WTC11 (cell line): ENCODE data around the gene MRPL34. TPM values are rescaled to one million over a fixed set of nuclear protein-coding genes. Genes with fewer than 3 reads are reported as not detected.

Experiments used
- ATAC-seq: fragments of 200-7000 bp; cut with Tn5 transposase; 2 replicates; pipeline ENCODE4 v1.10.0; 2021; ENCODE audit warnings: mild to moderate bottlenecking, moderate library complexity
- CTCF ChIA-PET: fragments of 300-600 bp; sonication (Branson Sonifier 250); formaldehyde crosslinking; loops from one replicate; lab custom pipeline; 2021; ENCODE audit warnings: antibody characterized with exemption; lab: Charles Lee
- POLR2A ChIA-PET: fragments of 350-600 bp; sonication (Branson Sonifier 250); formaldehyde crosslinking; loops from one replicate; lab custom pipeline; 2021; ENCODE audit warnings: antibody characterized with exemption; lab: Charles Lee
- DNase-seq: peaks from one replicate; pipeline ENCODE4 v3.0.0; 2021; ENCODE audit warnings: low spot score
- H3K27ac Mint-ChIP-seq: 2 replicates; pipeline ENCODE4 v1.8.0; 2021; ENCODE audit warnings: mixed read lengths
- H3K27me3 Mint-ChIP-seq: 2 replicates; pipeline ENCODE4 v1.8.0; 2021; ENCODE audit warnings: low read depth, mild to moderate bottlenecking, moderate library complexity, mixed read lengths
- H3K36me3 Mint-ChIP-seq: 2 replicates; pipeline ENCODE4 v1.8.0; 2021; ENCODE audit warnings: mixed read lengths
- H3K4me1 Mint-ChIP-seq: 2 replicates; pipeline ENCODE4 v1.8.0; 2022; ENCODE audit warnings: mixed read lengths
- H3K4me3 Mint-ChIP-seq: 2 replicates; pipeline ENCODE4 v1.8.0; 2021; ENCODE audit warnings: mild to moderate bottlenecking, moderate library complexity, mixed read lengths
- H3K9me3 Mint-ChIP-seq: 2 replicates; pipeline ENCODE4 v1.8.0; 2021; ENCODE audit warnings: mixed read lengths
- EMX1 ChIP-seq: fragments of 250-450 bp; sonication (Bioruptor Pico); IDR thresholded peaks from 2 replicates; pipeline ENCODE4 v1.8.0; 2021; ENCODE audit warnings: mild to moderate bottlenecking
- FOXP1 ChIP-seq: sonication (generic); formaldehyde crosslinking; IDR thresholded peaks from 2 replicates; pipeline ENCODE4 v1.8.0; 2022; ENCODE audit warnings: missing genetic modification reagents, mild to moderate bottlenecking, moderate library complexity, borderline replicate concordance
- GABPB1 ChIP-seq: sonication (generic); formaldehyde crosslinking; IDR thresholded peaks from 2 replicates; pipeline ENCODE4 v1.8.1; 2023; ENCODE audit warnings: mild to moderate bottlenecking, missing genetic modification reagents
- GRHL2 ChIP-seq: fragments of 250-450 bp; sonication (Bioruptor Pico); IDR thresholded peaks from 2 replicates; pipeline ENCODE4 v1.8.0; 2022; ENCODE audit warnings: mild to moderate bottlenecking, moderate library complexity; ENCODE audit not compliant: insufficient replicate concordance, severe bottlenecking
- MYBL2 ChIP-seq: sonication (generic); formaldehyde crosslinking; IDR thresholded peaks from 2 replicates; pipeline ENCODE4 v1.8.1; 2023; ENCODE audit warnings: mild to moderate bottlenecking, moderate library complexity, missing genetic modification reagents
- TEAD4 ChIP-seq: sonication (generic); formaldehyde crosslinking; IDR thresholded peaks from 2 replicates; pipeline ENCODE4 v1.8.0; 2022; ENCODE audit warnings: mild to moderate bottlenecking, missing genetic modification reagents
- ZNF138 ChIP-seq: sonication (generic); formaldehyde crosslinking; conservative IDR thresholded peaks from 2 replicates; pipeline ENCODE4 v1.8.1; 2022; ENCODE audit warnings: mild to moderate bottlenecking, moderate library complexity, missing genetic modification reagents
- ZNF263 ChIP-seq: sonication (generic); formaldehyde crosslinking; IDR thresholded peaks from 2 replicates; pipeline ENCODE4 v1.8.1; 2022; ENCODE audit warnings: low read depth, mild to moderate bottlenecking, moderate library complexity, missing genetic modification reagents
- ZNF416 ChIP-seq: fragments of 250-450 bp; sonication (Bioruptor Pico); IDR thresholded peaks from 2 replicates; pipeline ENCODE4 v1.9.0; 2021; ENCODE audit warnings: mild to moderate bottlenecking, inconsistent platforms
- ZNF671 ChIP-seq: fragments of 250-450 bp; sonication (Bioruptor Pico); IDR thresholded peaks from 2 replicates; pipeline ENCODE4 v1.8.0; 2021; ENCODE audit warnings: mild to moderate bottlenecking
- total RNA-seq: library from RNA; stranded (reverse); gene quantifications from 3 replicates; pipeline ENCODE4 v1.2.3, GENCODE V29; 2021
- TF ChIP-seq, protein P1 (sequence below): fragments of 250-450 bp; sonication (Bioruptor Pico); conservative IDR thresholded peaks from 2 replicates; pipeline ENCODE4 v1.9.0; 2021; ENCODE audit warnings: mild to moderate bottlenecking
- TF ChIP-seq, protein P2 (sequence below): sonication (generic); formaldehyde crosslinking; IDR thresholded peaks from 2 replicates; pipeline ENCODE4 v1.8.0; 2023; ENCODE audit warnings: mild to moderate bottlenecking, missing genetic modification reagents
- TF ChIP-seq, protein P3 (sequence below): sonication (generic); formaldehyde crosslinking; IDR thresholded peaks from 2 replicates; pipeline ENCODE4 v1.8.1; 2022; ENCODE audit warnings: mild to moderate bottlenecking, moderate library complexity, missing genetic modification reagents
- TF ChIP-seq, protein P4 (sequence below): sonication (generic); formaldehyde crosslinking; IDR thresholded peaks from 2 replicates; pipeline ENCODE4 v1.8.1; 2023; ENCODE audit warnings: mild to moderate bottlenecking, missing genetic modification reagents, borderline replicate concordance
- TF ChIP-seq, protein P5 (sequence below): fragments of 250-450 bp; sonication (Bioruptor Pico); IDR thresholded peaks from 2 replicates; pipeline ENCODE4 v1.9.0; 2021; ENCODE audit warnings: mild to moderate bottlenecking
- TF ChIP-seq, protein P6 (sequence below): sonication (generic); formaldehyde crosslinking; IDR thresholded peaks from 2 replicates; pipeline ENCODE4 v1.8.1; 2022; ENCODE audit warnings: low read depth, missing genetic modification reagents, borderline replicate concordance

Gene MRPL34
- total RNA-seq, 1 experiment from 2014 or later, result 130 TPM

DNA sequence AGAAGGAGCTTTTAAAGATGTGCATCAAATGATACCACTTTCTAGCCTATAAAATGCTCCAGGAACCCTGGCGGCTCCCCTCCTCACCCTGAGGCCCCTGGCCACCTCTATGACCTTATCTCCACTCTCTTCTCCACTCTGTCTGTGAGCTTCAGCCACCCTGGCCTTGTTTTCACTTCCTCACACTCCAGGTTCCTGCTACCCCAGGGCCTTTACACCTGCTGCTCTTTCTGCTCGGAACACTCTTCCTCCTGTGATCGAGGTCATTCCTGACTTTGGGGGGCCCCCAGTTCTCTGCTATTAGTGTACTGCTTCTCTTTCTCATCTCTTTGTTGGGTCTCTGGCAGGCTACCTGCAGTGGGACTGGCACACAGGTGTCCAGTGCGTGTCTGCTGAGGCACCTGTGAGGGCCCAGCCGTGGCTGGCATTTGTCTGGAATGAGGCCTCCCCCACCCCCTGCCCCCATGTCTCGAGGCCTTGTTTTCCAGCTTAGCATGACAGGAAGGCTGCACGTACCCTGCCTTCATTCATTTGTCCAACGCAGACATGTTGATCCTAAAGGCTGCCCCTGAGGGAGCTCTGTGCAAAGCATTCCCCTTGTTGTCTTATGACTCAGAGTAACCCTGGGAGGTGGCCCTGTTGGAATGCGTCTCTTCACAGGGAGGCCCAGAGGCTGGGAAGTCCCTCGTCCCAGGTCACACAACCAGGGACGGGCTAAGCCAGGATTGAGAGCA is 6.0 kb downstream of the MRPL34 start:
- POLR2A ChIA-PET, result interaction anchor here (0.7 kb wide), 1 partner anchor 17 kb away, joined by 3 read pairs; no protein-coding TSS in a partner anchor

DNA sequence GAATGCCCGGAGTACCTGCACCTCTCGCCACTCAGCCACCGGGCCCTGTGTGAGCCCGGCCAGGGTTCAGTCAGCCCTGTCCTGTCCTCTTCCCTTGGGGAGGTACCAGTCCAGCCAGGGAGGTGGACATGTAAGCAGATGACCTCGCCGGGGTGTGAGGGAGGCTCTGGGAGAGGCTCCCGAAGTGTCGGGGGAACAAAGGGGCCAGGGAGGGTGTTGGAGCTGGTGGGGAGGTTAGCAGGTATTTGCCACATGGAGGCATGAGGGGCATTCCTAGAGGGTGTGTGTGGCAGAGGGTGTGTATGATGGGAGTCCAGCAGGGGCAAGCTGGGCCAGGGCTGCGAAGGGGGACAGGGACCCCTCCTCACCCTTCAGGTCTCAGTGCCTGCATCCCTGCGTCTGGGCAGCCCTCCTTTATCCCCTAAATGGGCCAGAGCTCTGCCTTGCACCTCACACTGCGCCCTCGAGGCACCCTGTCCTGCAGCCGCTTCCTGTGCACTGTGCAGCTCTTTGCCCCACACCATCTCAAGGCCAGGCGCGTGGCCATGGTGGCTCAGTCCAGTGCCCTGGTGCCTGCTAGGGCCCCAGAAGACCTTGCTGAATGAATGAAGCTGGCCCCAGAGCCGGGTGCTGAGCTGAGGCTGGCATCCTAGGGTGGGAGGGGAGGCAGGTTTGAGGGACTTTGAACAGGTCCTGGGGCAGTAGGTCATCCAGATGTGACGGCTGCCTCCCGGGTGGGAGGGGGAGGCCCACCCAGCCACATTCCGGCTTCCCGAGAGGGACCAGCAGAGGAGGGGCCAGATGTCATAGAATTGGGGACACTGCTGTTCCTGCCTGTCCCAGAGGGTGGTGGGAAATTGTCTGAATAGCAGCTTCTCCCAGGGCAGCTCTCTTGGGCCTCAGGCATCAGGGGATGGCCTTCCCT is 6.8 kb downstream of the MRPL34 start:
- no peak overlapping the region for H3K27ac Mint-ChIP-seq
- CTCF ChIA-PET, result interaction anchor here (0.6 to 1.2 kb wide), 3 partner anchors 15 to 131 kb away, joined by 3 to 4 read pairs (median 4); no protein-coding TSS in a partner anchor
- ATAC-seq (no peak), DNase-seq (no peak)
- no peak overlapping the region for H3K4me3 Mint-ChIP-seq
- POLR2A ChIA-PET, result interaction anchor here (0.7 kb wide), 1 partner anchor 18 kb away, joined by 3 read pairs; no protein-coding TSS in a partner anchor
- H3K36me3 Mint-ChIP-seq, result peaks cover 27% of the 10 kb centered on the region
- peaks cover 20% of the 10 kb centered on the region for H3K4me1 Mint-ChIP-seq
- H3K9me3 Mint-ChIP-seq, result no peaks in the 10 kb centered on the region
- no peaks in the 10 kb centered on the region for H3K27me3 Mint-ChIP-seq
- TF ChIP-seq, protein P1, sequence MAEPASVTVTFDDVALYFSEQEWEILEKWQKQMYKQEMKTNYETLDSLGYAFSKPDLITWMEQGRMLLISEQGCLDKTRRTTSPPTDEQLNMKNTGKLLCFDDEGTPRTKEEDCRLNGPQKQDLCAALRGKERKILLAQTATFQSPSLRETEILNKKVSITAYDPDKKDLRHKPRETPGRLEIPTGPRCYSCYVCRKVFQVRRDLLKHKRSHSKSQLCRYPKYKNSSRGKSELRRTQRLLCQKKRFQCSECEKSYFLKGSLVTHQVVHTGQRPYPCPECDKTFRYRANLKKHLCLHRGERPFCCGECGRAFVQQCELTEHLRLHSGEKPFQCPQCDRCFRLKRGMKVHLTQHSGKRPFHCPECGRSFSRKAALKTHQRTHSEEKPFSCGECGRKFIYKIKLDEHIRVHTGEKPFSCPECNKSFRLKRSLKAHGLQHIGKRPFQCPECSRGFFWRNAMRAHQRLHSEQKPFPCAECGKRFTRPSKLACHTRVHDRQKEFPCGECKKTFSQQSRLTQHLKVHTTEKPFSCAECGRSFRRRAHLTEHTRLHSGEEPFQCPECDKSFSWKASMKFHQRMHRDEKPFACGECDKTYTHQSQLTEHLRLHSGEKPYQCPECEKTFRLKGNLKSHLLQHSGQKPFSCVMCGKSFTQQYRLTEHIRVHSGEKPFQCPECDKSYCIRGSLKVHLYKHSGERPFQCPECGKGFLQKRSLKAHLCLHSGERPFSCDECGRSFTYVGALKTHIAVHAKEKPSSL, result no peak
- TF ChIP-seq, protein P2, sequence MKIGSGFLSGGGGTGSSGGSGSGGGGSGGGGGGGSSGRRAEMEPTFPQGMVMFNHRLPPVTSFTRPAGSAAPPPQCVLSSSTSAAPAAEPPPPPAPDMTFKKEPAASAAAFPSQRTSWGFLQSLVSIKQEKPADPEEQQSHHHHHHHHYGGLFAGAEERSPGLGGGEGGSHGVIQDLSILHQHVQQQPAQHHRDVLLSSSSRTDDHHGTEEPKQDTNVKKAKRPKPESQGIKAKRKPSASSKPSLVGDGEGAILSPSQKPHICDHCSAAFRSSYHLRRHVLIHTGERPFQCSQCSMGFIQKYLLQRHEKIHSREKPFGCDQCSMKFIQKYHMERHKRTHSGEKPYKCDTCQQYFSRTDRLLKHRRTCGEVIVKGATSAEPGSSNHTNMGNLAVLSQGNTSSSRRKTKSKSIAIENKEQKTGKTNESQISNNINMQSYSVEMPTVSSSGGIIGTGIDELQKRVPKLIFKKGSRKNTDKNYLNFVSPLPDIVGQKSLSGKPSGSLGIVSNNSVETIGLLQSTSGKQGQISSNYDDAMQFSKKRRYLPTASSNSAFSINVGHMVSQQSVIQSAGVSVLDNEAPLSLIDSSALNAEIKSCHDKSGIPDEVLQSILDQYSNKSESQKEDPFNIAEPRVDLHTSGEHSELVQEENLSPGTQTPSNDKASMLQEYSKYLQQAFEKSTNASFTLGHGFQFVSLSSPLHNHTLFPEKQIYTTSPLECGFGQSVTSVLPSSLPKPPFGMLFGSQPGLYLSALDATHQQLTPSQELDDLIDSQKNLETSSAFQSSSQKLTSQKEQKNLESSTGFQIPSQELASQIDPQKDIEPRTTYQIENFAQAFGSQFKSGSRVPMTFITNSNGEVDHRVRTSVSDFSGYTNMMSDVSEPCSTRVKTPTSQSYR, result no peak
- TF ChIP-seq, protein P3, sequence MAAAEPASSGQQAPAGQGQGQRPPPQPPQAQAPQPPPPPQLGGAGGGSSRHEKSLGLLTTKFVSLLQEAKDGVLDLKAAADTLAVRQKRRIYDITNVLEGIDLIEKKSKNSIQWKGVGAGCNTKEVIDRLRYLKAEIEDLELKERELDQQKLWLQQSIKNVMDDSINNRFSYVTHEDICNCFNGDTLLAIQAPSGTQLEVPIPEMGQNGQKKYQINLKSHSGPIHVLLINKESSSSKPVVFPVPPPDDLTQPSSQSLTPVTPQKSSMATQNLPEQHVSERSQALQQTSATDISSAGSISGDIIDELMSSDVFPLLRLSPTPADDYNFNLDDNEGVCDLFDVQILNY (CRISPR knock-in tag), result no peak
- TF ChIP-seq GRHL2 (CRISPR knock-in tag) (no peak), MYBL2 (CRISPR knock-in tag) (no peak), ZNF263 (CRISPR knock-in tag) (no peak)

More for the DNA sequence above, 6.0 kb downstream of the MRPL34 start:
- H3K4me3 Mint-ChIP-seq, result peak overlapping the region; percentile 88
- ATAC-seq, result no peak
- no peak for DNase-seq
- H3K27ac Mint-ChIP-seq, result peak overlapping the region; percentile 48; the same call in 1 of the 2 replicates
- no peaks in the 10 kb centered on the region for H3K9me3 Mint-ChIP-seq
- TF ChIP-seq, protein P4, sequence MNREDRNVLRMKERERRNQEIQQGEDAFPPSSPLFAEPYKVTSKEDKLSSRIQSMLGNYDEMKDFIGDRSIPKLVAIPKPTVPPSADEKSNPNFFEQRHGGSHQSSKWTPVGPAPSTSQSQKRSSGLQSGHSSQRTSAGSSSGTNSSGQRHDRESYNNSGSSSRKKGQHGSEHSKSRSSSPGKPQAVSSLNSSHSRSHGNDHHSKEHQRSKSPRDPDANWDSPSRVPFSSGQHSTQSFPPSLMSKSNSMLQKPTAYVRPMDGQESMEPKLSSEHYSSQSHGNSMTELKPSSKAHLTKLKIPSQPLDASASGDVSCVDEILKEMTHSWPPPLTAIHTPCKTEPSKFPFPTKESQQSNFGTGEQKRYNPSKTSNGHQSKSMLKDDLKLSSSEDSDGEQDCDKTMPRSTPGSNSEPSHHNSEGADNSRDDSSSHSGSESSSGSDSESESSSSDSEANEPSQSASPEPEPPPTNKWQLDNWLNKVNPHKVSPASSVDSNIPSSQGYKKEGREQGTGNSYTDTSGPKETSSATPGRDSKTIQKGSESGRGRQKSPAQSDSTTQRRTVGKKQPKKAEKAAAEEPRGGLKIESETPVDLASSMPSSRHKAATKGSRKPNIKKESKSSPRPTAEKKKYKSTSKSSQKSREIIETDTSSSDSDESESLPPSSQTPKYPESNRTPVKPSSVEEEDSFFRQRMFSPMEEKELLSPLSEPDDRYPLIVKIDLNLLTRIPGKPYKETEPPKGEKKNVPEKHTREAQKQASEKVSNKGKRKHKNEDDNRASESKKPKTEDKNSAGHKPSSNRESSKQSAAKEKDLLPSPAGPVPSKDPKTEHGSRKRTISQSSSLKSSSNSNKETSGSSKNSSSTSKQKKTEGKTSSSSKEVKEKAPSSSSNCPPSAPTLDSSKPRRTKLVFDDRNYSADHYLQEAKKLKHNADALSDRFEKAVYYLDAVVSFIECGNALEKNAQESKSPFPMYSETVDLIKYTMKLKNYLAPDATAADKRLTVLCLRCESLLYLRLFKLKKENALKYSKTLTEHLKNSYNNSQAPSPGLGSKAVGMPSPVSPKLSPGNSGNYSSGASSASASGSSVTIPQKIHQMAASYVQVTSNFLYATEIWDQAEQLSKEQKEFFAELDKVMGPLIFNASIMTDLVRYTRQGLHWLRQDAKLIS (CRISPR knock-in tag), result no peak
- TF ChIP-seq TEAD4 (no peak), EMX1 (CRISPR knock-in tag) (no peak), GABPB1 (CRISPR knock-in tag) (no peak), ZNF671 (CRISPR knock-in tag) (no peak), ZNF138 (CRISPR knock-in tag) (no peak), ZNF416 (CRISPR knock-in tag) (no peak), FOXP1 (CRISPR knock-in tag) (no peak)
- TF ChIP-seq, protein P5, sequence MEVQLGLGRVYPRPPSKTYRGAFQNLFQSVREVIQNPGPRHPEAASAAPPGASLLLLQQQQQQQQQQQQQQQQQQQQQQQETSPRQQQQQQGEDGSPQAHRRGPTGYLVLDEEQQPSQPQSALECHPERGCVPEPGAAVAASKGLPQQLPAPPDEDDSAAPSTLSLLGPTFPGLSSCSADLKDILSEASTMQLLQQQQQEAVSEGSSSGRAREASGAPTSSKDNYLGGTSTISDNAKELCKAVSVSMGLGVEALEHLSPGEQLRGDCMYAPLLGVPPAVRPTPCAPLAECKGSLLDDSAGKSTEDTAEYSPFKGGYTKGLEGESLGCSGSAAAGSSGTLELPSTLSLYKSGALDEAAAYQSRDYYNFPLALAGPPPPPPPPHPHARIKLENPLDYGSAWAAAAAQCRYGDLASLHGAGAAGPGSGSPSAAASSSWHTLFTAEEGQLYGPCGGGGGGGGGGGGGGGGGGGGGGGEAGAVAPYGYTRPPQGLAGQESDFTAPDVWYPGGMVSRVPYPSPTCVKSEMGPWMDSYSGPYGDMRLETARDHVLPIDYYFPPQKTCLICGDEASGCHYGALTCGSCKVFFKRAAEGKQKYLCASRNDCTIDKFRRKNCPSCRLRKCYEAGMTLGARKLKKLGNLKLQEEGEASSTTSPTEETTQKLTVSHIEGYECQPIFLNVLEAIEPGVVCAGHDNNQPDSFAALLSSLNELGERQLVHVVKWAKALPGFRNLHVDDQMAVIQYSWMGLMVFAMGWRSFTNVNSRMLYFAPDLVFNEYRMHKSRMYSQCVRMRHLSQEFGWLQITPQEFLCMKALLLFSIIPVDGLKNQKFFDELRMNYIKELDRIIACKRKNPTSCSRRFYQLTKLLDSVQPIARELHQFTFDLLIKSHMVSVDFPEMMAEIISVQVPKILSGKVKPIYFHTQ, result no peak
- TF ChIP-seq, protein P6, sequence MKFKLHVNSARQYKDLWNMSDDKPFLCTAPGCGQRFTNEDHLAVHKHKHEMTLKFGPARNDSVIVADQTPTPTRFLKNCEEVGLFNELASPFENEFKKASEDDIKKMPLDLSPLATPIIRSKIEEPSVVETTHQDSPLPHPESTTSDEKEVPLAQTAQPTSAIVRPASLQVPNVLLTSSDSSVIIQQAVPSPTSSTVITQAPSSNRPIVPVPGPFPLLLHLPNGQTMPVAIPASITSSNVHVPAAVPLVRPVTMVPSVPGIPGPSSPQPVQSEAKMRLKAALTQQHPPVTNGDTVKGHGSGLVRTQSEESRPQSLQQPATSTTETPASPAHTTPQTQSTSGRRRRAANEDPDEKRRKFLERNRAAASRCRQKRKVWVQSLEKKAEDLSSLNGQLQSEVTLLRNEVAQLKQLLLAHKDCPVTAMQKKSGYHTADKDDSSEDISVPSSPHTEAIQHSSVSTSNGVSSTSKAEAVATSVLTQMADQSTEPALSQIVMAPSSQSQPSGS (CRISPR knock-in tag), result no peak
- peaks cover 20% of the 10 kb centered on the region for H3K4me1 Mint-ChIP-seq
- peaks cover 22% of the 10 kb centered on the region for H3K36me3 Mint-ChIP-seq
- no peaks in the 10 kb centered on the region for H3K27me3 Mint-ChIP-seq
- CTCF ChIA-PET, result interaction anchor here (0.6 to 1.2 kb wide), 2 partner anchors 16 to 132 kb away, joined by 4 read pairs; no protein-coding TSS in a partner anchor
